ENCODE results near the gene SPATA25. TPM values are rescaled to one million over a fixed set of nuclear protein-coding genes. Genes with fewer than 3 reads are reported as not detected.
"Not testable (repeated sequence)": the region's sequence is repeated elsewhere in the genome, so short reads cannot be mapped to it uniquely, and the experiment has no call there.

Gene SPATA25, protein sequence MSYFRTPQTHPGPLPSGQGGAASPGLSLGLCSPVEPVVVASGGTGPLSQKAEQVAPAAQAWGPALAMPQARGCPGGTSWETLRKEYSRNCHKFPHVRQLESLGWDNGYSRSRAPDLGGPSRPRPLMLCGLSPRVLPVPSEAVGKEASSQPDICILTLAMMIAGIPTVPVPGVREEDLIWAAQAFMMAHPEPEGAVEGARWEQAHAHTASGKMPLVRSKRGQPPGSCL
- total RNA-seq (2014; rRNA removed; shearing (Covaris generic)) = 7.1 and 10.4 TPM in 2 replicates

DNA sequence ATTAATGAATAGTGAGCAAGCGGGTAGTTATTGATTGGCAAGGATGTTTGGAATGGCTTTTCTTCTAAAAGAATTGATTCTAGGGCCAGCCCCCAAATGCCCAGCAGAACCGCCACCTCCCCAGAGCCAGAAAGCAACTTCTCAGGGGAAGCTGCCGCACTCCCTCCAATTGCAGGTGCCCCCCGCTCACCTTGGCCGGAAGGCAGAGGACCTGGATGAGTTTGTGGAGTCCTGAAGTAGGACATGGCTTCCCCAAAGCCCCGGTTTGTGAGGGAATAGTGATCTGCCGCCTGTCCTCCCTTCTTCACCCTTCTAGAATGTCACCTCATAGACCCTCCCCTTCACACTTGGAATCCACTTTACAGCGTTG is at the start of gene SPATA25:
Gene SPATA25, minus strand, starts transcription at position 277 of the 370 bp plus-strand sequence. Its CDS starts 32 bp downstream, at position 245.
- DNase-seq (ENCODE audit: low spot score) = no peak

GRCh38 chr20:45935416-45936046 is 48.1 kb upstream of the SPATA25 start:
- DNase-seq (ENCODE audit: low spot score) = no peak

GRCh38 chr20:45934586-45935415 is 47.4 kb upstream of the SPATA25 start, which contains the start of gene PCIF1:
TSS of gene PCIF1 (plus strand) at chr20:45934683. CDS start at chr20:45939000, 4,317 bp downstream.
- peak; percentile 100 for DNase-seq (ENCODE audit: low spot score)

- no peak for DNase-seq (ENCODE audit: low spot score)
These were observed 46.7 kb upstream of the SPATA25 start for GRCh38 chr20:45934046-45934585.

- DNase-seq (ENCODE audit: low spot score) = peak; percentile 91
These were observed 46.0 kb upstream of the SPATA25 start for GRCh38 chr20:45933266-45934045.

GRCh38 chr20:45931680-45932079 is 44.3 kb upstream of the SPATA25 start:
- DNase-seq (ENCODE audit: low spot score) = not testable (repeated sequence)

GRCh38 chr20:45927071-45927878 is 39.9 kb upstream of the SPATA25 start:
- no peak for DNase-seq (ENCODE audit: low spot score)

DNA sequence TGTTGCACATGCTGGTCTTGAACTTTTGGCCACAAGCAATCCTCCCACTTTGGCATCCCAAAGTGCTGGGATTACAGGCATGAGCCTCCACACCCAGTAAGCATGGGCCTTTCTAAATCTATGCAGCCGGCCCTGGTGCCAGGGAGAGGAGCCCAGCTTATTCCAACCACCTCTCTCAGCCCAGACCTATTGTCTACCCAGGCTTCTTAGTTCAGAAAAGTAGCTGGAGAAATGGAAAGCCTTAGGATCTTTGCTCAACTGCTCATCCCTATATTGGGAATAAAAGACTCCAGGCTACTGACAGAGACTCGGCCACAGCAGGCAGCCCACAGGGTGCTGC is 39.3 kb upstream of the SPATA25 start:
- DNase-seq (ENCODE audit: low spot score) = no peak

GRCh38 chr20:45925821-45926506 is 38.5 kb upstream of the SPATA25 start:
- no peak for DNase-seq (ENCODE audit: low spot score)

GRCh38 chr20:45924391-45925261 is 37.2 kb upstream of the SPATA25 start:
- DNase-seq (ENCODE audit: low spot score) = no peak

GRCh38 chr20:45921337-45922189 is 34.1 kb upstream of the SPATA25 start:
- no peak for DNase-seq (ENCODE audit: low spot score)

GRCh38 chr20:45920462-45921336 is 33.3 kb upstream of the SPATA25 start:
- no peak for DNase-seq (ENCODE audit: low spot score)

GRCh38 chr20:45919542-45920399 is 32.3 kb upstream of the SPATA25 start:
- no peak for DNase-seq (ENCODE audit: low spot score)

GRCh38 chr20:45918779-45919537 is 31.5 kb upstream of the SPATA25 start:
- no peak for DNase-seq (ENCODE audit: low spot score)

GRCh38 chr20:45918182-45918737 is 30.8 kb upstream of the SPATA25 start:
- no peak for DNase-seq (ENCODE audit: low spot score)

Measured in HT-29 (cell line).